IPS-NIHi11 (cell line): Measurements from ENCODE around the gene DHFR2.
"Not testable (repeated sequence)": the region's sequence is repeated elsewhere in the genome, so short reads cannot be mapped to it uniquely, and the experiment has no call there.

ENCODE experiments used
- DNase-seq: peaks from one replicate; pipeline ENCODE4 v3.0.0; 2012; ENCODE audit warnings: mixed read lengths, low spot score

Gene DHFR2

DNA sequence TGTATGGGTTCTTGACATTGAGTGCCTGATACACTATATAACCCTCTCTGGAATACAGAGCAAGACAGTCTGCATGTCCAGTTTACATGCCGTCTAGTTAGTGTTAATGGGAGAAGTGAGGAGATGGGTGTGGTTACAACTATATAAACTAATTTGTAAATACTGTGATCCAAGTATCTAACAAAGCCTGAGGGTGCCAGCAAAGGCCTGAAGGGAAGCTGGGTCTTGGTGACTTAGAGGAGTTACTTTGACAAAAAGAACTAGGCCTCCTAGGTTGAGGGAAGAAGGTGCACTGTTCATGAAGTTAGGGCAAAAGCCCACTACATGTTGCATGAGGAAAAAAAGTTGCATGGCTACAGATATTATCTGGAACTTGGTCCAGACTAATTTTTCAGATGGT lies 2.4 kb upstream of the DHFR2 start:
- DNase-seq: no peak

GRCh38 chr3:94064243-94064860 lies 1.6 kb upstream of the DHFR2 start:
- no peak for DNase-seq

GRCh38 chr3:94063496-94064119 lies 892 bp upstream of the DHFR2 start:
- DNase-seq: no peak

DNA sequence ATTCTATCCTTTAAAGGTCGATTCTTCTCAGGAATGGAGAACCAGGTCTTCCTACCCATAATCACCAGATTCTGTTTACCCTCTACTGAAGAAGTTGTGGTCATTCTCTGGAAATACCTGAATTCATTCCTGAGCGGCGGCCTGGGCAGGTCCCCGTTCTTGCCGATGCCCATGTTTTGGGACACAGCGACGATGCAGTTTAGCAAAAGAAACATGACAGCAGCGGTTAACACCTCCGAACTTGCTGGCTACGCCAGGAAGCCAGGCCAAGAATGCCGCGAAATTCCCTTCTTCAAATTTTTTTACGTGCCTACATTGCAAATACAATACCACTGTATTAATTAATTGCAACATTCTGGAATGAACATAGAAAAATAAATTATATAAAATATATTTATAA lies 1.4 kb downstream of the DHFR2 start:
- no peak for DNase-seq

- DNase-seq: no peak
These were observed 12.2 kb downstream of the DHFR2 start for GRCh38 chr3:94050546-94050945.

GRCh38 chr3:94049267-94049666 lies 13.4 kb downstream of the DHFR2 start:
- DNase-seq: no peak

GRCh38 chr3:94046533-94046932 lies 16.2 kb downstream of the DHFR2 start:
- no peak for DNase-seq

DNA sequence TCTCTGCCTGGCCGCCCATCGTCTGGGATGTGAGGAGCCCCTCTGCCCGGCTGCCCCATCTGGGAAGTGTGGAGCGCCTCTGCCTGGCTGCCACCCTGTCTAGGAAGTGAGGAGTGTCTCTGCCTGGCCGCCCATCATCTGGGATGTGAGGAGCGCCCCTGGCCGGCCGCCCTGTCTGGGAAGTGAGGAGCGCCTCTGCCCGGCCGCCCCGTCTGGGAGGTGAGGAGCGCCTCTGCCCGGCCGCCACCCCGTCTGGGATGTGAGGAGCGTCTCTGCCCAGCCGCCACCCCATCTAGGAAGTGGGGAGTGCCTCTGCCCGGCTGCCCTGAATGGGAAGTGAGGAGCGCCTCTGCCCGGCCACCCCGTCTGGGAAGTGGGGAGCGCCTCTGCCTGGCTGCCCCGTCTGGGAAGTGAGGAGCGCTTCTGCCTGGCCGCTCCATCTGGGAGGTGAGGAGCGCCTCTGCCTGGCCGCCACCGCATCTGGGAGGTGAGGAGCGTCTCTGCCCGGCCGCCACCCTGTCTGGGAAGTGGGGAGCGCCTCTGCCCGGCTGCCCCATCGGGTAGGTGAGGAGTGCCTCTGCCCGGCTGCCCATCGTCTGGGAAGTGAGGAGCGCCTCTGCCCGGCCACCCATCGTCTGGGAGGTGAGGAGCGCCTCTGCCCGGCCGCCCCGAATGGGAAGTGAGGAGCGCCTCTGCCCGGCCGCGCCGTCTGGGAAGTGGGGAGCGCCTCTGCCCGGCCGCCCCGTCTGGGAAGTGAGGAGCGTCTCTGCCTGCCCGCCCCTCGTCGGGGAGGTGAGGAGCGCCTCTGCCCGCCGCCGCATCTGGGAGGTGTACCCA lies 18.4 kb downstream of the DHFR2 start:
- DNase-seq: not testable (repeated sequence)

DNA sequence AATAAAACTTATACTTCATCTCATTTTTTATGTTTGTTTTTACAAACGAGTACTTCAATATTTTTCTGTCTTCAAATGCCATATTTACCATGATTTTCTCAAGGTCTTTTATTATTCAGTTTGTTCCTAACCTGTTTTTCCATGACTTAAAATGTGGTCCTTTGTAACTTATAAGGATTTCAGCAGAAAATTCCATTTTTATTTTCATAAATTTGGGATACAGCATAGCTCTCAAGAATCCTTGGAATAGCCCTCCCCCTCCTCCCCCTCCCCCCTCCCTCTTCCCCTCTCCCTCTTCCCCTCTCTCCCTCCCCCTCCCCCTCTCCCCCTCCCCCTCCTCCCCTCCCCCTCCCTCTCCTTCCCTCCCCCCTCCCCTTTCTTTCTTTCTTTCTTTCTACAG lies 19.4 kb downstream of the DHFR2 start:
- DNase-seq: no peak

DNA sequence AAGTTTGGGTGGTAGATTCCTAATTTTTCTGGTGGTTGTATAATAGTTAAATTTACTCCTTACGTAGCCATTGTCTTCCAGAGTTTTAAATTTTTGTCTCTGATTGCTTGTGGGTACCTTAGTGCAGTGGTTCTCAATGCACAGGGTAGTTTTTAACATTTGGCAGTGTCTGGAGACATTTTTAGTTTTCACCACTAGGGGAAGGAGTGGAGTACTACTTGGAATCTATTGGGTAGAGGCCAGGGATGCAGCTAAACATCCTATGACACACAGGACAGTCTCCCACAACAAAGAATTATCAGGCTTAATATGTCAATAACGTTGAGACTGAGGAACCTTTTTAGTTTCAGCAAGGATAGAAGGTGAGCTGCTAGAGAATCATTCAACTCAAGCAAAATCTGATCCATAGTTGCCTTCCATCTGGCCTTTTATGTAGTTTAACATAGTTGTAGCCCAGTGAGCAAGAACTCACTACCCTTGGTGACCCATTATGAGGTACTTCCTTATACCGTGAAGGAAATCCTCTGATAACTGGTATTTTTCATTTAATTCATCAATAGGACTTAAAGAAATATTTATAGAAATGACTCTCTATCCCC lies 25.7 kb downstream of the DHFR2 start:
- DNase-seq: peak; percentile 32

- peak; percentile 18 for DNase-seq
These were observed 34.5 kb downstream of the DHFR2 start, which contains the start of gene STX19 for GRCh38 chr3:94028093-94028837. TSS of gene STX19 (minus strand) at chr3:94028597. CDS start at chr3:94015269, 13,328 bp downstream.

- DNase-seq: no peak
These were observed 36.1 kb downstream of the DHFR2 start for GRCh38 chr3:94026623-94027022.

DNA sequence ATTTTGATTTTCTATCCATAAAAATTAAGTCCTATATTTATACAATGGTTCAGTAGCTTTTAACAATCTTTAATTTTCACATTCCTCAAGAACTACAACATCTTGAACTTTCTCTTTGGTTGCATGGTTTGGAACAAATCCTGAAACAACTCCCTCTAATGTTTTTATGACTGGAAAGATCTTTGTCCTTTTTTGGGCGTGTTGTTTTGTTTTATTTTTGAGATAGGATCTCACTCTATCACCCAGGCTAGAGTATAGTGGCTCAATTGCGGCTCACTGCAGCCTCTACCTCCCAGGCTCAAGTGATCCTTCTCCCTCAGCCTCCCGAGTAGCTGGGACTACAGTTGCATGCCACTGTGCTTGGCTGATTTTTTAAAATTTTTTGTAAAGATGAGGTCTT lies 38.3 kb downstream of the DHFR2 start:
- no peak for DNase-seq

- no peak for DNase-seq
These were observed 42.4 kb downstream of the DHFR2 start for GRCh38 chr3:94020293-94020692.

DNA sequence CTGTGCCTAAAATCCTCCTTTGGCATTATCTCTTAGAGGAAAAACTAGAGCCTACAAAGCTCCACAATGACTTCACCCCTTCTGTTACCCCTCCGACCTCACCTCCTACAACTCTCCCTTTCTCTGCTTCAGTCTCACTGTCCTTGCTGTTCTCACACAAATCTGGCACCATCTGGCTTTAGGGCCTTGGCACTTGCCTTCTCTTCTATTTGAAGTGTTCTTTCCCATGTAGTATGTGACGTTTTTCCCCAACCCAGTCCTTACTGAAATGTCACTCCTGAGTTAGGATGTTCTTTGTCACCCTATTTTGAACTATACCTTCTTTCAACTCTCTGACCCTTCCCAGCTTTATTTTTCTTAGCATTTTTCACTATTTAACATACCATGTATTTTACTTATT lies 43.1 kb downstream of the DHFR2 start:
- DNase-seq: no peak

- DNase-seq: no peak
These were observed 47.7 kb downstream of the DHFR2 start for GRCh38 chr3:94015025-94015424.

GRCh38 chr3:94012185-94012584 lies 50.5 kb downstream of the DHFR2 start:
- no peak for DNase-seq

GRCh38 chr3:94011233-94011711 lies 51.4 kb downstream of the DHFR2 start:
- no peak for DNase-seq

DNA sequence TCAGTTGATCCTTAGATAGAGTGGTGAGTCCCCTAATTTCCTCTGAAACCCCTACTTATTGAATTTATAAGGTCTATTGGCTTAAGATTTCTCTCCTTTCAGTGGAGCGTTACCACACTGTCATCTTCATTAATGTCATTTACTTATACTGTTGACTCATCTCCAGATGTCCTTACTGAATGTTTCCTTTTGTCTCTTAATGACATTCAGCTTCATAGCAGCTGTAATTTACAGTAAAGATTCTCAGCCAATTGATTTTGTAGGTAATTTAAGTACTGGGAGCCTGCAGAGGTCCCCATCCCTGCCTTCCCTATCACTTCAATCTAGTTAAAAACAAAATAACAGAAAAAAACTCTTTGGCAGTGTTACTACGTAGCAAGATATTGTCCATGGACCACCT lies 53.1 kb downstream of the DHFR2 start:
- DNase-seq: no peak

- DNase-seq: no peak
These were observed 54.5 kb downstream of the DHFR2 start for GRCh38 chr3:94008253-94008652.
